HG03571 (cell line): ENCODE data around the gene MYCBP2.

Experiments
- ATAC-seq: cut with Tn5 transposase; IDR thresholded peaks from one replicate; pipeline ENCODE4 v1.9.1; 2021; ENCODE audit not compliant: unreplicated experiment

Gene MYCBP2

GRCh38 chr13:77124423-77124822, 202.5 kb downstream of the MYCBP2 start:
- ATAC-seq, result no peak

DNA sequence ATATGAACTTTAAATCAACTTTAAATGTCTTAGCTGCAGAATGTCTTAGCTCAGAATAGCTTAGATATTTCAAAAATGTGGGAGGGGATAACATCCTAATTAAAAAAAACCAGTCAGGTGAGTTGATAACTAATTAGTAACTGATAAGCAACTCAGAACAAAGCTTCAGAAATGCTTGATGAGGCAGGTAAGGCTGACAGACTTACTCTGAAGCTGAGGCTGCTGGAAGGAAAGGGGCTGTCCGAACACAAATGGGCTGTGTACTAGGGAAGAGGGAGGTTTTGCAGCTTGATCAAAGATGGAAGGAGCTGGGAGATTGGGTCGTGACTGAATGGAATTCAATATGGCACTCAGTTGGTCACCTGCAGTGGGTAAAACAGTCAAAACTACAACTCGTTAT, 208.8 kb downstream of the MYCBP2 start:
- ATAC-seq, result no peak

- no peak for ATAC-seq
Observed at GRCh38 chr13:77114271-77114670, 212.6 kb downstream of the MYCBP2 start.

- no peak for ATAC-seq
Observed at GRCh38 chr13:77113496-77113895, 213.4 kb downstream of the MYCBP2 start.

- ATAC-seq, result no peak
Observed at GRCh38 chr13:77105051-77105450, 221.8 kb downstream of the MYCBP2 start.

GRCh38 chr13:77099415-77099814, 227.5 kb downstream of the MYCBP2 start:
- no peak for ATAC-seq

- ATAC-seq, result no peak
Observed at GRCh38 chr13:77095288-77095687, 231.6 kb downstream of the MYCBP2 start.

GRCh38 chr13:77094773-77095172, 232.1 kb downstream of the MYCBP2 start:
- no peak for ATAC-seq

DNA sequence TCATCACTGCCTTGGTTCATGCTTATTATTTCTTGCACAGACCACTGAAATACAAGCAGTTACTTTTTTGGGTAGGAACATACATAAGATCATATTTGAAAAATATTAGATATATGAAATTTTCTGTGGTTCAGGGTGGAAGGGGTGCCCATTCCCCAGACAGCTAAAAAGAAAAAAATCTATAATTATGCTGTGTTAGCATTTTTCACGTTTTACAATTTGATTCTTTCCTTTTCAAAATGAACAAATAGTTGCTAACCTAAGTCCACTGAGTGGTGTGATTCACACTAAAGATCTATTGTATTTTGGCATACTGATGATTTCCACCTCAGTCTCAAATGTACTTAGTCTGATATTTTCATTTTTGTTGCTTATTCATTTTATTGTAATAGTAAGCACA, 233.2 kb downstream of the MYCBP2 start:
- ATAC-seq, result no peak

- no peak for ATAC-seq
Observed at GRCh38 chr13:77084755-77085154, 242.1 kb downstream of the MYCBP2 start.

DNA sequence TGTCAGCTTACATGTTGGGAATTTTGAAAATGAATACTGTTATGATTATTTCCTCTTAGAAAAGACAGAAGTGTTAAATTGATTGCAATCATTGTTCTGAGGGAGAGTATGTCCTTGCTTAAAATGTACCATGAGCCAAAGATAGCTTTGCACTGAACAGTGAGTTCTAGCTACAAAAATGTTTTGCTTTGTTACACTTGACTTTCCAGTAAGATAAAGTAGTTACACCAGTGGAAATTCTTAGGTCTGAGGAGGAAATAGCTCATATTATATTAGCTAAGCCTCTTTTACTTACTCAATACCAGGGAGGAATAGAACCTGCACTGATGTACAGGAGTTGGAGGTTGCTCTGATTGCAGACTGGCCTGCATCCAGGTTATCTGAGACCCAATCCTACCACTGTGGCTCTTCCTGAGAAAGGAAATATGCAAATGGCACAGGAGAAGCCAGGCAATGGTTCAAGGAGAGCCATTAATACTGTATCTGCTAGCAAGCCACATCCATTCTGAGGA, 246.9 kb downstream of the MYCBP2 start:
- no peak for ATAC-seq

GRCh38 chr13:77067519-77067918, 259.4 kb downstream of the MYCBP2 start:
- ATAC-seq, result no peak

DNA sequence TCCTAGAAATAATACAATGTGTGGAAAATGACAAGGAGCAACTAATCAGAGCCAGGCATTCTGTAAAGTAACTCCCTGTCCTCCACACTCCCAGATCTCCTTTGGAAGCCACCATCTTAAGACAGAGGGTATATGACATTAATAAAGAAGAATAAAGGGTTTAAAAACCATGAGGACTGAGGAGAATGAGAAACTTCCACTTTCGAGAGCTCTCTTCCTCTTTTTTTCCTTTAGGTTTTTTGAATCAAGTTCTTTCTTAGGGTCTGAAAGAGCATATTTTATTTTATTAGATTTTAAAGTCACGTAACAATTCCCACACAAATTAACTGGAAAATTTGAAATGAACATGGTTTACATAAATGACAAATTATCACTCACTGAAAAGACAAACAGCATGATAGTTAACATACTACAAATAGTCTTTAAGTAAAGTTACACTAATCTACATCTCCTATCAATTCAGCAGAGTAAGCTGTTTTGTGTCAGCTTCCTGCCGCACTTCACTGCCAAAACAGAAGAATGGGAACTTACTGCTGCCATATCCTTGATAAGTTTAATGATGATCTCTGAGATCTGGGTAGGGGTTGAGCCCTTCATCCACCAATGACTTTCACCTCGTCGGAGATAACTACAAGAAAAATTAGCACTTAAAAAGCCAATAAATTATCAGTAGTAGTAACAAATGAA, 261.3 kb downstream of the MYCBP2 start:
- ATAC-seq, result no peak

DNA sequence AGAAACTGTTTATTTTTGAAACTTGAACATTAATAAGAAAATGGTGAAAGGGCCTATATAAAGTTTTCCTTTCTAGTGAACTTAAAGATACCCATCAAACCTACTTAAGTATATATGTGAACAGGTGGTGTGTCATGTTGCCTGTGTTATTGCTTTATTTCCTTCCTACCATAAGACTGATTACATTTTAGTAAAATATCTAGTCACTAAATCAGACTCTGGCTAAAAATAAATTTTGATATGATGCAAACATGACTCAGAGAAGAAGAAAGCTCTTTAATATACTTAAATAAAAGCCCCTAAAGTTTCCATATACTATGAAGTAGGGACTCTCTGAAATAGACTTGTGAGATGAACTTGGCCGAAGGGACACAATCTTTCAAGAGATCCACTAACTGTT, 264.8 kb downstream of the MYCBP2 start:
- ATAC-seq, result no peak

GRCh38 chr13:77061362-77061761, 265.5 kb downstream of the MYCBP2 start:
- no peak for ATAC-seq

GRCh38 chr13:77056886-77057285, 270.0 kb downstream of the MYCBP2 start:
- no peak for ATAC-seq

GRCh38 chr13:77056382-77056781, 270.5 kb downstream of the MYCBP2 start:
- no peak for ATAC-seq

GRCh38 chr13:77055158-77055557, 271.7 kb downstream of the MYCBP2 start:
- ATAC-seq, result no peak

- no peak for ATAC-seq
Observed at GRCh38 chr13:77053192-77053591, 273.7 kb downstream of the MYCBP2 start.

GRCh38 chr13:77048681-77049080, 278.2 kb downstream of the MYCBP2 start:
- ATAC-seq, result no peak

GRCh38 chr13:77047649-77048343, 279.1 kb downstream of the MYCBP2 start:
- no peak for ATAC-seq

- ATAC-seq, result no peak
Observed at GRCh38 chr13:77042566-77043177, 284.2 kb downstream of the MYCBP2 start.
